HG02973 (cell line): ENCODE data around the gene TCF25.
"Not testable (repeated sequence)": the region's sequence is repeated elsewhere in the genome, so short reads cannot be mapped to it uniquely, and the experiment has no call there.

Experiments used
- ATAC-seq: cut with Tn5 transposase; IDR thresholded peaks from one replicate; pipeline ENCODE4 v1.9.1; 2021; ENCODE audit warnings: moderate library complexity; ENCODE audit not compliant: unreplicated experiment

The TCF25 gene

DNA sequence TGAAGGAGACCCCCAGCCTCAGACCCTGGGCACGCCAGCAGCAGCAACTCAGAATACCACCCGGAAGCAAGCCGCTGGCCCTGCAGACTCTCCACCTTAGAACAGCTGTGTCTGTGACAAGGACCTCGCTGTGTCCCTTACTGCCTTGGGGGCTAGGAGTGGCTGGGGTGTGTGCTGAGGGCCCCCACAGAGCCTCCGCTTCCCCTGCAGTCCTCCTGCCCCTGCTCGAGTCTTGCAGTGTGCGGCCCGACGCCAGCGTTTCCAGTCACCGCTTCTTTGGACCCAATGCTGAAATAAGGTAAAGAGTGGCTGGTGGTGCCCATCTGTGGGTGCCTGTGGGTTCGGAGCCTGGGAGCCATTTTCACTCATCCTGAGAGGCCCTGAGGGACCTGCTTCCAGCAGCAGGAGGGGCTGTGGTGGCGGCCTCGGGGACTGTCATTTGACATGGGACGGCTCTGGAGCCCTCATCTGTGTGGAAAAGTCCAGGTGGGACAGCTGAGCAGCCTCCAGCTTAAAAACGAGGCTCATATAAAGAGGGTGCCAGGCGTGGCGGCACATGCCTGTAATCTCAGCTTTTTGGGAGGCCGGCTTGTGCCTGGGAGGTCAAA lies 30.6 kb downstream of the TCF25 start:
- no peak for ATAC-seq

DNA sequence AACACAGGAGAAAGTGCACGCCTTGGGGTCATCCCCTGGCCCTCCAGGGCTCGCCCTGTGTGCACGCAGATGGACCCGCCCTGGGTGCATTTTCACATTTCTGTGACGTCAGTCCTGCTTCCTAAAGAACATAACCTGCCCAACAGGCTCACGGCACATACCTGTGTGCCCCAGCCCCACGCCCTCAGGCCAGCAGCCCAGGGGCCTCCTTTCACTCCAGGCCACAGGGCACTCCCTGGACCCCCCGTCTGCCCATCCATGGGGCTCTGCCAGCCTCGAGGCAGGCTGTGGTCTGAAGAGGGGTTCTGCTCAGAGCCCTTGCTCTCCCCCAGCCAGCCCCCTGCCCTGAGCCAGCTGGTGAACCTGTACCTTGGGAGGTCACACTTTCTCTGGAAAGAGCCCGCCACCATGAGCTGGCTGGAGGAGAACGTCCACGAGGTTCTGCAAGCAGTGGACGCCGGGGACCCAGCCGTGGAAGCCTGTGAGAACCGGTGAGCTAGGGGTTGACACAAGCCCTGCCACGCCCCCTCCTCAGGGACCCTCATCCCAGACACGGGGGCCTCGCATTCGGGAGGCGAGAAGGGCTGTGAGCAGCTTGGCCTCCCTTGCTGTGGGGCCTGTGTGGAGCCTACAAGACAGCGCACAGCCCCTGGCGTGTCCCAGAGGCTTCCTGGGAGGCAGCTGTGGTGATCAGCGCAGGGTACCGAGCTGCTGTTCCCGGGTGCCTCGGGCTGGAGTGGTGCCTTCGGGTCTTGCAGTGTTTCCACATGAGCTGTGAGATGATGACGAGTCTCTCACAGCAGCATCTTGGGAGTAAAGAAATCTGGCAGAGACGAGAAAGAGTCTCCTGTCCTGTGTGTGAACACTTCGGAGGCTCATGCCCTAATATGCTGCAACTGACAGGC lies 31.5 kb downstream of the TCF25 start:
- no peak for ATAC-seq

DNA sequence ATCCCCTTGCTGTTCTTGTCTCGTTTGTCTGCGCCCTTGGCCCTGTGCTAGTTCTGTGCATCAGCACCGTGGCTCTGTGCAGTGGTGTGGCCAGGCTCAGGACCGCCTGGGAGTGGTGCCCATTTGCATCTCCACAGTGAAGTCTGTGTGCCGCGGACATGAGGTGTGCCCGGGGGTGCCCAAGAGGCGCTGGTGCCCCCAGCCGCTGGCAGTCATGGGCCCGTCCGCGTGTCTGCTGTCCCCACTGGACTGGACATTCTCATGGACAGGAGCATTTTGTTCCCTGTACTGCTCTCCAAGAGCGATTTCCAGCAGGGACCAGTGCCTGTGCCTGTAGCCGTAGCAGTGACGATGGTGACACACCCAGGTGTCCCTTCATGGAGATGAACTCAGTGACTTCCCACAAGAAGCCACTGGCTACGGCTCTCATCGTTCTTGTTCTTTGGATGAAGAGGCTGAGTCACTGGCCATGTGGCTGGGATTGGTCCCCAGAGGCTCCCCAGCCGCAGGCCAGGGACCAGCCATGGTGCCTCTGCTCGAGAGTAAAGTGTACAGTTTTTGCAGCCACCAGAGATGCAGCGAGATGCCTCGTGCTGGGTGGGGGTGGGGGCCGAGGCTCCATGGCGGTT lies 32.2 kb downstream of the TCF25 start:
- no peak for ATAC-seq

DNA sequence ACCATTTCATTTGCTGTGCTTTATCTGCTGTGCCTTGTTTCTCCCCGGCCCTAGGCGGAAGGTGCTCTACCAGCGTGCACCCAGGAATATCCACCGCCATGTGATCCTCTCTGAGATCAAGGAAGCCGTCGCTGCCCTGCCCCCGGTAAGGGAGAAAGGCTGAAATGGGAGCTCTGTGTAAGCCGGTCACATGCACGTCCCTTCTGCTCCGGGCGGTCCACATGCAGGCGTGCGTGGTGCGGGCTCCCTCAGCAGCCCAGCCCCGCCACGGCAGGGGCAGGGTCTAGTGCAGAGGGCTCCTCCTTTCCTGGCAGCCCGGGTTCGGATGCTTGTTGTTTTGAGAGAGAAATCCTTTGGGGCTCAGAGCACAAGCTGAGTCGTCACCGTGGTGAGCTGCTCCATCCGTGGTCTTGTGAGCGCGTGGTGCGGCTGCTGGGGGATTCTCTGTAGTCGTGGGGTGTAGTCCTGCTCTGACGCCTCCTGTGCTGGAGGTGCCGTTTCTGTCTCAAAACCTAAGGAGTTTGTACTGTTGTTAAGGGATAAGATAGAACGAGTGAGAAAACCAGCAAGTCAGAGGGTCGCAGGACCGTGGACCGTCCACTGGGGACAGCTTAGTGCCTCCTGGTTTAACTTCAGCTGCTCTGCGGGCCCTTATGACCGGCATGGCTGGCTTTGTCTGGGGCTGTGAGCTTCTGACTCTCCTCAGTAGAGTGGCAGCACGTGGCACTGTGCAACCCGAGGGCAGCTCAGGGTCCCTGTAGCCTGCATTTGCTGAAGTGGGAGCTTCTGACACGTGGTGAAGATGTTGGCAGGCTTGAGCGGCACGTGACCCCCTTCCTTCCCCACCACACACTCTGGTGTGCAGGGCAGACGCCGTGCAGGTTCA lies 33.0 kb downstream of the TCF25 start:
- no peak for ATAC-seq

DNA sequence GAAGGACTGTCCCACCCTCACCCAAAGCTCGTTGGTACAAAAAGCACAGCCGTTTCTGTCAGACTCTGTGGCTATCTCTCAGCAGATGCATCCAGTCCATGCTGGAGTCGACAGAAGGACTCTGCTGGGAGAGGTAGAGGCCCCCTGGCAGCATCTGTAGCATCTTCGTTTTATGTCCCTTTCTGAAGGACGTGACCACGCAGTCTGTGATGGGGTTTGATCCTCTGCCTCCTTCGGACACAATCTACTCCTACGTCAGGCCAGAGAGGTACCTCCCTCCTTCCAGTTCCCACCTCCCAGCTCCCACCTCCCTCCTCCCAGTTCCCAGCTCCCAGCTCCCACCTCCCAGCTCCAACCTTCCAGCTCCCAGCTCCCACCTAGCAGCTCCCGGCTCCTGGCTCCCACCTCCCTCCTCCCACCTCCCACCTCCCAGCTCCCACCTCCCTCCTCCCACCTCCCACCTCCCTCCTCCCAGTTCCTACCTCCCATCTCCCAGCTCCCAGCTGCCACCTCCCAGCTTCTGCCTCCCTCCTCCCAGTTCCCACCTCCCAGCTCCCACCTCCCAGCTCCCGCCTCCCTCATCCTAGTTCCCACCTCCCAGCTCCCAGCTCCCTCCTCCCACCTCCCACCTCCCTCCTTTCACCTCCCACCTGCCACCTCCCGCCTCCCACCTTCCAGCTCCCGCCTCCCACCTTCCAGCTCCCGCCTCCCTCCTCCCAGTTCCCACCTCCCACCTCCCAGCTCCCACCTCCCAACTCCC lies 33.8 kb downstream of the TCF25 start:
- no peak for ATAC-seq

DNA sequence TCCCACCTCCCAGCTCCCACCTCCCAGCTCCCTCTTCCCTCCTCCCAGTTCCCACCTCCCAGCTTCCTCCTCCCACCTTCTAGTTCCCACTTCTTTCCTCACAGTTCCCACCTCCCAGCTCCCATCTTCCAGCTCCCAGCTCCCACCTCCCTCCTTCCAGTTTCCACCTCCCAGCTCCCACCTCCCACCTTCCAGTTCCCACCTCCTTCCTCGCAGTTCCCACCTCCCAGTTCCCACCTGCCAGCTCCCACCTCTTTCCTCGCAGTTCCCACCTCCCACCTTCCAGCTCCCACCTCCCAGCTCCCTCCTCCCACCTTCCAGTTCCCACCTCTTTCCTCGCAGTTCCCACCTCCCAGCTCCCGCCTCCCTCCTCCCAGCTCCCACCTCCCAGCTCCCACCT lies 34.8 kb downstream of the TCF25 start:
- ATAC-seq = no peak

DNA sequence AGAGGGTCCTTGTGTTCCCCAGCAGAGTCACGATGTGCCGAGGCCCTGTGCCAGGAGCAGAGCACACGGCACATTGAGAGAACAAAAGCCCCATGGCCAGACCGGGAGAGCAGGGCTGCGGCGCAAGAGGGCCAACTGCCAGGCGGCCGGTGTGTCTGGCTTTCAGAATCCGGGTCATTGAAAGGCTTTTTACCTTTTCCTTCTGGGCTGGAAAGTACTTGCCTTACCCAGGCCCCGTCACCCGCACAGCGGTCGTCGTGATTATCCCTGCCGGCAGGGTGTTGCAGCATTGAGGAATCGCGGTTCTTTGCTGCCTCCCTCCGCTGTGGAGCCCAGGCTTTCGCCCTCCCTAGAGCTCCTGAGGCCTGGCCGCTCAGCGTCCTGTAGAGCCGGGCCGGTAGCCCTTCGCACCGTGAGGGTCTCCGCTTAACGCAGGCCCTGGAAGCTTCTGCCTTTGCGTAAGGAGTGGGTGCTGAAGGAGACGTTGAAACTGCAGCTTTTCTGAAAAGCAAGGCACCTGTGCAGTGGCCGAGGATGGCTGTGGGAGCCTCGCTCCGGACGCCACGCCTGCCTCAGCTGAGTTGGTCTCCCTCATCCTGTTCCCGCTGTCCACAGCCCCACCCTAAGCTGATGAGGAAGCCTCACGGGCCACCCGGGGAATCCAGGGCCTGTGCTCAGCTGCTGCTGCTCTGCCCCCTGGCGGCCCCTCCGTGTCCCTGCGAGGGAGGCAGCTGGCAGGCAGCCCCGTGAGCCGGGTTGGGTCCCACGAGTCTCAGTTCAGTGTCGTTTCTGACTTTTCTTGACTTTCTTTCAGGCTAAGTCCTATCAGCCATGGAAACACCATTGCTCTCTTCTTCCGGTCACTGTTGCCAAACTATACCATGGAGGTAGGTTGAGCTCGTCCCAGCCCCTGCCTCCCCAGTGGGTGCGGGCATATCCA lies 36.7 kb downstream of the TCF25 start:
- ATAC-seq = no peak

DNA sequence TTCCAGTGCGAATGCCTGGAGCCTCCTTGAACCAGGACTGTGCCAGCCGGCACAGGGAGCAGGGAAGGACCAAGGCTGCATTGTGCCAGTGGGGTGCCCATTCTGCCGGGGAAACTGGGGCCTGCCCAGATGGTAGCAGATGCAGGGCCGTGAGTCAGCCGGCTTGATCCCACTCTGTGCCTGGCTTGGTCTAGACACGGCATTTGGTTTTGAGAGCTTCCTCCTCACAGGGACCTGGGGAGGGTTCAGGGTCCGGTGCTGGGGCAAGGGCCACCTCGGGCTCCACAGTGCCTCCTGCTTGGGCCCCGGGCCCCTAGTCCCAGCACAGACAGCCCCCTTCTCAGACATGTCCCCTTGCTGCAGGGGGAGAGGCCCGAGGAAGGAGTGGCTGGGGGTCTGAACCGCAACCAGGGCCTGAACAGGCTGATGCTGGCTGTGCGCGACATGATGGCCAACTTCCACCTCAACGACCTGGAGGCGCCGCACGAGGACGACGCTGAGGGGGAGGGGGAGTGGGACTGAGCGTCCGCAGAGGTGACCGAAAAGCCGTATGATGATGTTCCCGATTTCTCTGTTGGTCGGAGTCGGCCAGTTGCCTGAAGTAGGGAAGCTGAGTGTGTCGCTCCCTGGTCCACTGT lies 37.4 kb downstream of the TCF25 start:
- no peak for ATAC-seq

DNA sequence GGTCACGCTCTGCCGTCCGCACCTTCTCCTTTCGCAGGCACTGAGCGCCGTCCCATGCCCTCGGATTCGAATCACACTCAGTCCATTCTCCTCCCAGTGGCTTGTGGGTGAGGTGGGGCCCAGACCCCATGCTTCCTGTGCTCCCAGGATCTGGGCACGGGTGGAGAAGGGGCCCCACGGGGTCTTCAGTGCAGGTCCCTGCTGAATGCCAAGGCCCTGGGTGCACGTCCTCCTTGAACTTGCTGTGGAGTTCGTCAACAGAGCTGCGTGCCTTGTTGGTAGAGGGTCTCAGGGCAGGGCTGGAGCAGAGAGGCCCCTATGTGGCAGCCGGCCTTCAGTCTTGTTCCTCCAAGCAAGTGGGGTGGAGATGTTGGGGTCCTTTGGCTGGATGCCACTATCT lies 38.0 kb downstream of the TCF25 start:
- no peak for ATAC-seq

DNA sequence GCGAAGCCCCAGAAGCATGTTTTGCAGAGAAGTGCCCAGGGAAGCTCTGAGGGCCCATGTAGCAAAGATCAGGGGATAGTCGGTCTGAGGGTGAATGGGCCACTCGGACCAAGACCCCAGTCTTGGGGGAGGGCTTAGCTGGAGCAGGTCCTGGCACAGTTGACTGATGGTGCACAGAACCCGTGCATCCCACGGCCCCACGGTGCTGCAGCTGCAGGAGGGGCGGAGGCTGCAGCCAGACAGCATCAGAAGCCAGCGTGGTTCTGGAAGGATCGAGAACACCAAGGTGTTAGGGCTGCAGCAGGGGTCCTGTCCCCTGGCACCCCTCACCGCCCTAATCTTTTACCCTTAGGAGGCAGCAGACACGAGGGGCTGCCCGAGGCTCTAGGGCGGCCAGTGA lies 38.8 kb downstream of the TCF25 start:
- ATAC-seq = no peak

DNA sequence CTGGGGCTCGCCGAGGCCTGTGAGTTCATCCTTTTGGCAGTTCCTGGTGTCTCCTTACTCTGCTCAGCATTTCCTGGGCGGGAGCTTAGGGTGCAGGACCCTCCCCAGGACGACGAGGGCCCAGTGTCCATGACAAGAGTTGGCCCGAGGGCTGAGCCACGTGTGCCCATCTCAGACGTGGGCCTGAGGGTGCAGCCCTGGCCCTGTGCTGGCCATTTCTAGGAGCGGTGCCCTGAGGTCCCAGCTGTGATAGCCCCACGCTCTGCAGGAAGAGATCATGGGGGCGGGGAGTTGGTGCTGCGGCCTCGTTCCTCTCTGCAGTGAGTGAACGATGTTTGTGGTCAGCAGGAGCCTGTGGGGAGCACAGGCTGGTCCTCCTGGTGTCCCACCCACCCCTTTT lies 39.2 kb downstream of the TCF25 start:
- ATAC-seq = no peak

DNA sequence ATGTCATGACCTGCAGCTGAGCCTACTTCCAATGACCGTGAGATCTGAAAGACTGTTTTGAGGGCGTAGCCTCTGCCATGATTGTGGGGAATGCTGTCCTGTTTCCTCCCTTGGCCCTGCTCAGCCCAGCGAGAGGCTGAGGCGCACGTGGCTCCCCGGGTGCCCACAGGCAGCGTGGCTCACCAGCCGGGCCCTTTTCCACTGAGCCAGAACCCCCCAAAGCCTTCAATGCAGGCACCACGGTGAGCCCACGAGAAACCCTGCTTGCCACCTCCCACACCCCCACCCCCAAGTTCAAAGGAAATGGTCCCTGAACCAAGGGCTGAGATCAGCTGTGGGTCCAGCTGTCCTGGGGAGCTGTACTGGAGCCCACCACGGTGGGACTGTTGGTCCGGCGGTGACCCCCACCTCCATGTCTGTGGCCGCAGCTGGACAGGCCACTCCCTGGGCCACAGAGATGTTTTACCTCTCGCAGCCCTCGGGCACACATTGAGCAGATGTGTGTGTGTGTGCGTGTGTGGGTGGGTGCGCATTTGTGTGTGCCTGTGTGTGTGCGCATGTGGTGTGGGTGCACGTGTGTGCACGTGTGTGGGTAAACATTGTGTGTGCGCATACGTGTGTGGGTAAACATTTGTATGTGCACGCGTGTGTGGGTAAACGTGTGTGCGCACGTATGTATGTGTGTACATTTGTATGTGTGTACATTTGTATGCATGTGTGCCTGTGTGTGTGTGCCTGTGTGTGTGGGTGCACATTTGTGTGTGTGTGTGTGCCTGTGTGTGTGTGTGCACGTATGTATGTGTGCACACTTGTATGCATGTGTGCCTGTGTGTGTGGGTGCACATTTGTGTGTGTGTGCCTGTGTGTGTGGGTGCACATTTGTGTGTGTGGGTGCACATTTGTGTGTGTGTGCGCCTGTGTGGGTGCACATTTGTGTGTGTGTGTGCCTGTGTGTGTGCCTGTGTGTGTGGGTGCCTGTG lies 40.3 kb downstream of the TCF25 start:
- no peak for ATAC-seq

DNA sequence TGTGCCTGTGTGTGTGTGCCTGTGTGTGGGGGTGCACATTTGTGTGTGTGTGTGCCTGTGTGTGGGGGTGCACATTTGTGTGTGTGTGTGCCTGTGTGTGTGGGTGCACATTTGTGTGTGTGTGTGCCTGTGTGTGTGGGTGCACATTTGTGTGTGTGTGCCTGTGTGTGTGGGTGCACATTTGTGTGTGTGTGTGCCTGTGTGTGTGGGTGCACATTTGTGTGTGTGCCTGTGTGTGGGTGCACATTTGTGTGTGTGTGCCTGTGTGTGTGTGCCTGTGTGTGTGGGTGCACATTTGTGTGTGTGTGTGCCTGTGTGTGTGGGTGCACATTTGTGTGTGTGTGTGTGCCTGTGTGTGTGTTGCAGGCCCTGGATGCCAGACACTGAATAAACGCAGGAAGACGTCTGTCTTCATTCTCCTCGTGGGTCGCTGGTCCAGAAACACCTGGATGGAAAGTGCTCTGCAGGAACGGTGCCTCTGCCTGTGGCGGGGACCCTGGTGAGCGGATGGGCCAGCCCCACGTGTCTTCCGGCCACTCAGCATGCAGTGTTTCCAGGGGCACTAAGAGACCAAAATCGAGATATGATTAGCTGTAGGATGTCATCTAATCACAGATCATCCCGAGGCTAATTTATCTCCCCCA lies 41.4 kb downstream of the TCF25 start:
- not testable (repeated sequence) for ATAC-seq

DNA sequence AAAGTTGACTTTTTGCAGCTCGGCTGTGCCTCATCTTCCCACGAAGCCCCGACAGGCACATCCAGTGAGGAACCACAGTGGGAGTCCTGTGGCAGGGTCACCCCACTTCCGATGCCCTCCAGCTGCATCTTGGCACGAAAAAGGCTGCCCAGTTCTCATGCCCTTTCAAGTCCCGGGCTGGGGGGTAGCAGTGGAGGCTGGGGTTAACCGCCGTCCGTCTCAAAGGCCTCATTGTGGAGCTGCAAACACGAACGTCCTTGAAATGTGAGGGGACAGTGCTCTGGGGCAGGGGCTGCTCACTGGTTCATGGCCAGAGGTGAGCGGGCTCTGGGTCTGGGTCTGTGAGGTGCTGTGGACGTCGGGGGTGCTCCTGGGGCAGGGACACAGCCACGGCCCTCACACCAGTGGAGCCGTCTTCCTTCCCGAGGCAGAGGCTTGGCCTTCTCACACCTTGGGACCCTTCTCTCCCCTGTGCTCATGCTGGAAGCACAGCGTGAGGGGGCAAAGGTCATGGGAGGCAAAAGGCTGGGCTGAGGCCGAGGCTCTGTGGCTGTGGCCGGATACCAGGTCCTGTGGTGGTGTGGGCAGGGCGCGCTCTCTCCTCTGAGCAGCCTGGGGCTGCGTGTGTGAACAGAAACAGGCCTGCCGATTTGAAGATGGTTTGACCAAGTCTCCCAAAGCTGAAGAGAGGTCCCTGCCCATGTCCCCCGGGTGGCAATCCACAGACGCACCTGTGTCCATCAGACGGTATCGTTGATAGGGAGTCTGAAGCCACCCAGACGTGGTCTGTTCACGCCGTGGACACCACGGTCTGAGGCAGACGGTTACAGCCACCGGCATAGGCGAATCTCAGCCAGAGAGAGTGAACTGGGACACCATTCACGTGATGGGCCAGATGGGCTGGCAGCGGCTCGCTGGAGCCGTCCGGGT lies 42.2 kb downstream of the TCF25 start:
- ATAC-seq = no peak

DNA sequence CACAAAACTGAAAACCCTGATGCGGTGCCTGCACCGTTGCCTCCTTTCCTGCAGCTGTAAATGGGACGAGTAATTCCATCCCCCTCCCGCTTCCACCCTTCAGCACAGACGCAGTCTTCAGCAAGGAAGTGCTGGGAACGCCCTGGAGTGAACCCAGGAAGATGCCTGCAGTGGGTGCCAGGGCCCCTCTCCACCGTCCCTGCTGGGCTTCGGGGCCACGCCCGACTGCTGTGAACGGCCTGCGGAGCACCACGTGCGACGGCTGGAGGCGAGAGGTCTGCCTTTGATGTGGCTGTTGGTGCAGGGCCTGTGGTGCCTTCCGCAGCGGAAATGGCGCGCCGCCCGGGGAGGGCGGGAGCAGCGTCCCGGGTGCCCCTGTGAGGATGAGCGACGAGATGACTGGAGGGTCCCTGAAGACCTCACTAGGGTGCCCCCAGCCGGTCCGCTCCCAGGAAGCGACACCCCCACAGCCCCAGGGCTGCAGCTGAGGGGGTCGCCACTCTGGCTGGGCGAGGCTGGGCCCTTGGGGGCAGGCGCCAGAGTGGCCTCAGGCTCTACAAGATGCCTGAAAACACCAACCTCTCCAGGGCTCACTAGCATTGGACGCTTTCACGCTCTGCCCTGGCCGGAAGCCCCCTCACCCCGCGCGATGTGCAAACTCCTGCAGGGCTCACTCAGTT lies 44.5 kb downstream of the TCF25 start:
- ATAC-seq = peak; percentile 50
